ENCODE measurements around the gene TULP4. TPM values are rescaled to one million over a fixed set of nuclear protein-coding genes. Genes with fewer than 3 reads are reported as not detected.

Gene TULP4
- total RNA-seq, 4 donors from 2014 or later: 77.4 to 364 (median 129) TPM

- intact Hi-C loops (cut with DNase I; ENCODE audit: low total_unique reads): no loop called here
- Histone ChIP-seq H3K27me3 (no peaks in the 10 kb centered on the region), H3K36me3 (no peaks in the 10 kb centered on the region)
Observed at GRCh38 chr6:158383542-158383941, 71.3 kb downstream of the TULP4 start.

GRCh38 chr6:158384671-158385110 lies 72.4 kb downstream of the TULP4 start:
- H3K27me3 ChIP-seq: no peaks in the 10 kb centered on the region
- no peak for TF ChIP-seq POLR2A (IDR thresholded peaks at IDR 0.05)
- TF ChIP-seq CTCF (IDR thresholded peaks at IDR 0.05): no peak
- no peak for DNase-seq
- H3K27ac ChIP-seq: no peak overlapping the region
- H3K9me3 ChIP-seq: no peaks in the 10 kb centered on the region
- intact Hi-C loops (cut with DNase I; ENCODE audit: low total_unique reads): no loop called here
- no peaks in the 10 kb centered on the region for H3K36me3 ChIP-seq
- H3K4me1 ChIP-seq: no peaks in the 10 kb centered on the region
- no peak overlapping the region for H3K4me3 ChIP-seq

More at GRCh38 chr6:158383542-158383941, 71.3 kb downstream of the TULP4 start:
- TF ChIP-seq POLR2A (IDR thresholded peaks at IDR 0.05) (no peak), CTCF (IDR thresholded peaks at IDR 0.05) (no peak)
- Histone ChIP-seq H3K4me1 (no peaks in the 10 kb centered on the region), H3K4me3 (no peak overlapping the region), H3K27ac (no peak overlapping the region), H3K9me3 (no peaks in the 10 kb centered on the region)
- DNase-seq: no peak

DNA sequence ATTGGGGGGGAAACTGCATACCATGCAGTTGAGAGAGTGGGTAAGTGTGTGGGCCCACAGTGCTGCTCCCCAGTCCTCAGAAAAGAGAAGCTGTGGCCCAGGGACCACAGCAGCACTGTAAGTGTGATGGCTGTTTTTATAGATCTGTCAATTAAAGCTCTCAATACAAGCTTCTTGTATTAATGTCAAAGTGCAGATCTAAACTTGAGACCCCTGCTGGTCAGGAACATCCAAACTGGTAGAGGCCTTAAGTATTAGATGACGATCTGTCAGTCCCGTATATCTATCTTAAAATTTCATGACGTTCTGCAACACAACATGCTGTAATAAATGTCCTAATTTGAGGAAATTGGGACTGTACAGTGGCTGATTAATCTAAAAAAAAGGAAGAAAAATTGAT lies 74.8 kb downstream of the TULP4 start:
- H3K27me3 ChIP-seq: no peaks in the 10 kb centered on the region
- intact Hi-C loops (cut with DNase I; ENCODE audit: low total_unique reads): no loop called here

GRCh38 chr6:158387578-158387977 lies 75.3 kb downstream of the TULP4 start:
- H3K36me3 ChIP-seq: no peaks in the 10 kb centered on the region
- no peak overlapping the region for H3K27ac ChIP-seq
- H3K9me3 ChIP-seq: no peaks in the 10 kb centered on the region
- DNase-seq: no peak
- TF ChIP-seq POLR2A (IDR thresholded peaks at IDR 0.05): no peak
- no peak for TF ChIP-seq CTCF (IDR thresholded peaks at IDR 0.05)
- no peaks in the 10 kb centered on the region for H3K4me1 ChIP-seq
- intact Hi-C loops (cut with DNase I; ENCODE audit: low total_unique reads): no loop called here
- H3K27me3 ChIP-seq: no peaks in the 10 kb centered on the region
- no peak overlapping the region for H3K4me3 ChIP-seq

More for the DNA sequence above, 74.8 kb downstream of the TULP4 start:
- Histone ChIP-seq H3K36me3 (no peaks in the 10 kb centered on the region), H3K9me3 (no peaks in the 10 kb centered on the region), H3K4me3 (no peak overlapping the region), H3K4me1 (no peaks in the 10 kb centered on the region), H3K27ac (no peak overlapping the region)
- TF ChIP-seq POLR2A (IDR thresholded peaks at IDR 0.05): no peak
- no peak for TF ChIP-seq CTCF (IDR thresholded peaks at IDR 0.05)
- DNase-seq: no peak

- Histone ChIP-seq H3K27ac (no peak overlapping the region), H3K4me3 (no peak overlapping the region), H3K27me3 (no peaks in the 10 kb centered on the region), H3K36me3 (no peaks in the 10 kb centered on the region), H3K4me1 (no peaks in the 10 kb centered on the region), H3K9me3 (no peaks in the 10 kb centered on the region)
- no peak for DNase-seq
- intact Hi-C loops (cut with DNase I; ENCODE audit: low total_unique reads): no loop called here
- TF ChIP-seq CTCF (IDR thresholded peaks at IDR 0.05) (no peak), POLR2A (IDR thresholded peaks at IDR 0.05) (no peak)
Observed at GRCh38 chr6:158388727-158389126, 76.5 kb downstream of the TULP4 start.

All from uterus (tissue), 4 donors.